H1 (cell line): ENCODE measurements around the gene IL6ST. TPM values are rescaled to one million over a fixed set of nuclear protein-coding genes. Genes with fewer than 3 reads are reported as not detected.

Experiments
- EZH2 ChIP-seq: fragments of 200-600 bp; sonication (generic); IDR thresholded peaks from 2 replicates; pipeline ENCODE4 v1.7.1; 2012; ENCODE audit warnings: low read depth, mild to moderate bottlenecking, moderate library complexity, low read length, inconsistent platforms; ENCODE audit not compliant: severe bottlenecking
- JUN ChIP-seq: IDR thresholded peaks from 2 replicates; pipeline ENCODE4 v1.6.1; 2011; ENCODE audit warnings: low read depth, mild to moderate bottlenecking, improper control_type of control experiment, low read length
- RBBP5 ChIP-seq: IDR thresholded peaks from 2 replicates; pipeline ENCODE4 v1.7.1; 2012; ENCODE audit warnings: low read depth, mild to moderate bottlenecking, inconsistent platforms, low read length, moderate library complexity, borderline replicate concordance
- SIN3A ChIP-seq, 2 experiments: IDR thresholded peaks in 1 of 2; conservative IDR thresholded peaks in 1 of 2; 2 replicates each; pipeline ENCODE4 v1.6.1; 2011 to 2012; ENCODE audit warnings: low read length in 2 of 2, improper control_type of control experiment in 1 of 2, low read depth in 1 of 2, mild to moderate bottlenecking in 1 of 2
- polyA plus RNA-seq, 7 experiments: library from polyadenylated mRNA; depleted of rRNA in 3 of 7; stranded (reverse) in 5 of 7; unstranded in 2 of 7; fragments of >200 nt in 5 of 7; fragments of 200-250 nt in 2 of 7; gene quantifications; 1 replicate in 5 of 7; 2 replicates in 1 of 7; 4 replicates in 1 of 7; pipeline versions ENCODE4 v1.2.1 to v1.2.3, GENCODE V29; 2011 to 2013; ENCODE audit warnings: missing spikeins in 2 of 7, mixed read lengths in 2 of 7
- total RNA-seq: library from RNA; stranded (reverse); fragmentation: NEBNext Ultra II Directional; extraction: Animal tissue kit (Norgen Biotek cat#: 25700); gene quantifications from 2 replicates; pipeline ENCODE4 v1.2.1, GENCODE V29; 2021

IL6ST gene
- total and polyA plus RNA-seq, 2 of the 8 experiments (the other 6 are each of a cell fraction or from before 2014, with no cell fraction given) = 1.4 to 11.1 TPM

DNA sequence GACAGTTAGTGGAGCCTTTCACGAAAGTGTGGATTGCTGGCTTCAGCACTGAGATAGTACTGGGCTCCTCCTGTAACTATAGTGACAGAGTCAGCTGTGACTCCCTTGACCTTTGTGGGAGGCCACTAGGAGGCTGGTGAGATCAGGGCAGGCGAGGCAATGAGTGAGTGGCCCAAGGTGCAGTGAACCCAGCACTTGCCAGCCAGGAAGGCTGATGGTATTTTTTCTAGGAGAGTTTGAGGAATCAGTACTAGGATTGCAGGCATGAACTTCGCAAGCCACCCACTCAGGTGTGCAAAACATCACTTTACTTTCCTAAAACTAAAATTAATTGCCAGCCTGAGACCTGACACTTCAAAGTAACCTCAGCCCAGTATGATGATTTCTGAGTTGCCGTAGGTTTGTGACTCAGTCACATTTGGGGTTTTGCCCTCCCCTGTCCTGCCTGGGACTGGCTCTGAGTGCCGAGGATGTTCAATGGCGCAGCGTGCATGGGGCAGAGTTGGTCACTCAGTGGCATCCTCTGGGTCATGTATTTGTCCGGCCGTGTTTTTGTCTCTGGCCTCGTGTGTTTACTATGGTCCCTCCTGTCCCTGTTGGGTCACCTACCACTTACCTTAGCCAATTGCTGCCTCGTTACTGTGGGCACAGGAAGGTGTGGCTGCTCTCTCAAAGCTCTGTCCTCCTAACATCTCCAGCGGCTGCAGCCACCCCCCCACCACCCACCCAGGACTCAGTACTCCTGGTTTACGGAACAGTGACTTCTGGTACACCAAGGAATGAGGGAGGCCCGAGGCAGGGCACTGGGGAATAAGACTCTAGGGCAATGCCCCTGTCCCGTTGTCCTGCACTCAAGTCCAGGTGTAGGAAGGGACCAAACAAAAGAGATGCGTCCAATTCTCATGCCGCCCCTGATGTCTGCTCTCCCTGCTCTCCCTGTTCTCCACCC, 76.4 kb downstream of the IL6ST start (continued):
- TF ChIP-seq EZH2 = no peak
- no peak for TF ChIP-seq JUN
- TF ChIP-seq SIN3A (conservative IDR thresholded peaks at IDR 0.05 in 1 of 2, IDR thresholded peaks at IDR 0.05 in 1 of 2; ENCODE audit: low read depth in 1 of 2, low read length in 2 of 2) = no peak
- no peak for TF ChIP-seq RBBP5
